ENCODE results near the gene CDR2L. TPM values are rescaled to one million over a fixed set of nuclear protein-coding genes. Genes with fewer than 3 reads are reported as not detected.

CDR2L gene
- total RNA-seq, result 10 to 100 TPM in 4 of 5 donors, 1 to 10 TPM in 1; 4.8 to 78.8 (median 11.7) TPM
- polyA plus RNA-seq, result 10 to 100 TPM in 1 of 3 donors, 1 to 10 TPM in 2; 4.4 to 18.9 (median 6.1) TPM
- long read RNA-seq, donor 1, partial matches to known transcripts, result 0 of 1 reads
- long read RNA-seq, donor 1, other reads (novel, unspliced or antisense), result 0 of 1 reads
- long read RNA-seq, donor 2, partial matches to known transcripts, result 5 of 6 reads
- long read RNA-seq, donor 2, other reads (novel, unspliced or antisense), result 0 of 6 reads
- long read RNA-seq, donor 3, partial matches to known transcripts, result 0 of 1 reads
- long read RNA-seq, donor 3, other reads (novel, unspliced or antisense), result 0 of 1 reads
- long read RNA-seq, donor 4, result 0 reads
- long read RNA-seq, donor 5, partial matches to known transcripts, result 0 of 2 reads
- long read RNA-seq, donor 5, other reads (novel, unspliced or antisense), result 0 of 2 reads
- long read RNA-seq, donor 6, partial matches to known transcripts, result 6 of 10 reads
- long read RNA-seq, donor 6, other reads (novel, unspliced or antisense), result 0 of 10 reads
- long read RNA-seq, donor 7, partial matches to known transcripts, result 9 of 11 reads
- long read RNA-seq, donor 7, other reads (novel, unspliced or antisense), result 0 of 11 reads
- long read RNA-seq, donor 8, result 0 reads
- long read RNA-seq, donor 9, result 0 reads
- long read RNA-seq, donor 10, result 0 reads

- H3K9me3 ChIP-seq, result no peaks in the 10 kb centered on the region
- peak within 1 kb of the TSS; percentile 74 to 93 (median 85) for H3K4me3 ChIP-seq
- H3K27me3 ChIP-seq, result peaks cover 0 to 8% (median 0%) of the 10 kb centered on the region in 3 donors
- peak within 1 kb of the TSS; percentile 94 to 98 (median 95) for H3K27ac ChIP-seq
- 0% methylated on average over 28 to 51 of the region's 51 CpGs for WGBS, 5 donors
- H3K36me3 ChIP-seq, result no peaks in the 10 kb centered on the region
- peak; percentile 79 to 95 (median 94) for TF ChIP-seq POLR2AphosphoS5 (IDR thresholded peaks at IDR 0.05)
- TF ChIP-seq CTCF (IDR thresholded peaks at IDR 0.05), result no peak
- intact Hi-C loops (cut with DNase I; ENCODE audit: low total_unique reads), result no loop called here
- peak; percentile 98 for DNase-seq
- H3K4me1 ChIP-seq, result peaks cover 39 to 76% (median 60%) of the 10 kb centered on the region in 4 donors
Observed at GRCh38 chr17:74987418-74987908, at the start of gene CDR2L. Gene CDR2L, plus strand, starts transcription at chr17:74987632. Its CDS starts 412 bp downstream, at chr17:74988044.

GRCh38 chr17:74938194-74938950, 49.1 kb upstream of the CDR2L start:
- H3K27ac ChIP-seq, result no peak overlapping the region
- intact Hi-C loops (cut with DNase I; ENCODE audit: low total_unique reads), result no loop called here
- WGBS, 5 donors, result 62 to 81% (median 70%) methylated on average over 8 of the region's 8 CpGs
- H3K4me1 ChIP-seq, result peaks cover 10 to 14% (median 12%) of the 10 kb centered on the region in 4 donors
- TF ChIP-seq CTCF (IDR thresholded peaks at IDR 0.05), result no peak
- H3K27me3 ChIP-seq, result peaks cover 8 to 95% (median 55%) of the 10 kb centered on the region in 3 donors
- no peaks in the 10 kb centered on the region for H3K9me3 ChIP-seq
- H3K4me3 ChIP-seq, result no peak overlapping the region
- no peaks in the 10 kb centered on the region for H3K36me3 ChIP-seq
- no peak for DNase-seq

DNA sequence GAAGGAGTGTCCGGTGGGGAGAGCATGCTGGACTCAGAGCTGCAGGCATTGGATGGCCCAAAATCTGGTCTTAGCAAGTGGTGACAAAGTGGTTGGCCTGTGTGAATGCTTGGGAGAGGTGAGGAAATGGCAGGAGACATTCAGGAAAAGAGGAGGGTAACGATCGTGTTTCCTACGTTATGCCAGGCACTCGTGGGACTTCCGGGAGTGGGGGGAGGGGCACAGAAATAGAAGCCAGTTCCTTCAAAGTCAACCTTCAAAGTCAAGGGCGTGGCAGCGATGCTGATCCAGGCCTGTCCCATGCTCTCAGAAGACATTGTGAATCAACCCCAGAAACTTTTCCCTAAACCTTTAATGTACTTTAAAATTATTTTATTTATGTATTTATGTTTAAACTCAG, 47.9 kb upstream of the CDR2L start:
- Histone ChIP-seq H3K9me3 (no peaks in the 10 kb centered on the region), H3K36me3 (no peaks in the 10 kb centered on the region), H3K4me3 (no peak overlapping the region), H3K27ac (no peak overlapping the region), H3K4me1 (peaks cover 10 to 14% (median 12%) of the 10 kb centered on the region in 4 donors), H3K27me3 (peaks cover 8 to 95% (median 47%) of the 10 kb centered on the region in 3 donors)
- no peak for DNase-seq
- WGBS, 5 donors, result 39 to 53% (median 49%) methylated on average over 8 of the region's 8 CpGs
- TF ChIP-seq CTCF (IDR thresholded peaks at IDR 0.05) (no peak), EP300 (IDR thresholded peaks at IDR 0.05) (no peak), POLR2A (IDR thresholded peaks at IDR 0.05) (no peak), POLR2AphosphoS5 (IDR thresholded peaks at IDR 0.05) (no peak)
- intact Hi-C loops (cut with DNase I; ENCODE audit: low total_unique reads), result no loop called here

- Histone ChIP-seq H3K36me3 (no peaks in the 10 kb centered on the region), H3K27me3 (peaks cover 1 to 82% (median 32%) of the 10 kb centered on the region in 3 donors), H3K9me3 (no peaks in the 10 kb centered on the region), H3K4me1 (peaks cover 2 to 5% (median 2%) of the 10 kb centered on the region in 4 donors), H3K4me3 (no peak overlapping the region), H3K27ac (no peak overlapping the region)
- intact Hi-C loops (cut with DNase I; ENCODE audit: low total_unique reads), result no loop called here
- no peak for DNase-seq
- WGBS, 5 donors, result 70 to 76% (median 75%) methylated on average over 10 to 21 of the region's 21 CpGs
- TF ChIP-seq POLR2AphosphoS5 (IDR thresholded peaks at IDR 0.05) (no peak), POLR2A (IDR thresholded peaks at IDR 0.05) (no peak), CTCF (IDR thresholded peaks at IDR 0.05) (no peak), EP300 (IDR thresholded peaks at IDR 0.05) (no peak)
Observed at GRCh38 chr17:74941128-74941725, 46.2 kb upstream of the CDR2L start.

Data from stomach (tissue), 19 donors.